ENCODE measurements around the gene INPP5D. TPM values are rescaled to one million over a fixed set of nuclear protein-coding genes. Genes with fewer than 3 reads are reported as not detected.

Gene INPP5D
- polyA plus RNA-seq, 1 of the 3 experiments (the other 2 are of a cell fraction) = 1.3 TPM

DNA sequence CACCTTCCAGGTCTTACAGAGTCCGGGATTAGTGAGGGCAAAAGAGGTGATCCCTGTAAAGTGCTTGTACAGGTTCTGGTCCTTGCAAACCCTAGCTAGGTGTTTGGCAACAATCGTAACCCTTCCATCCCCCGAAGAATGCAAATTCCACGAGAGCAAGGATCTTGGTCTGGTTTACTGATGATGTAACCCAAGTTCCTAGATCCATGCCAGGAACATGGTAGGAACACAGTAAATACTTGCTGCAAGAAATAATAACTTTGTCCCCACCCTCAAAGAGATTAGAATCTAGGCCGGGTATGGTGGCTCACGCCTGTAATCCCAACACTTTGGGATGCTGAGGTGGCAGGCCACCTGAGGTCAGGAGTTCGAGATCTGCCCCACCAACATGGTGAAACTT, 34.4 kb upstream of the INPP5D start:
- TF ChIP-seq, protein P1, sequence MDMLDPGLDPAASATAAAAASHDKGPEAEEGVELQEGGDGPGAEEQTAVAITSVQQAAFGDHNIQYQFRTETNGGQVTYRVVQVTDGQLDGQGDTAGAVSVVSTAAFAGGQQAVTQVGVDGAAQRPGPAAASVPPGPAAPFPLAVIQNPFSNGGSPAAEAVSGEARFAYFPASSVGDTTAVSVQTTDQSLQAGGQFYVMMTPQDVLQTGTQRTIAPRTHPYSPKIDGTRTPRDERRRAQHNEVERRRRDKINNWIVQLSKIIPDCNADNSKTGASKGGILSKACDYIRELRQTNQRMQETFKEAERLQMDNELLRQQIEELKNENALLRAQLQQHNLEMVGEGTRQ (IDR thresholded peaks at IDR 0.05; ENCODE audit: borderline replicate concordance, low read depth, low read length) = no peak
- no peak for TF ChIP-seq IRF3 (IDR thresholded peaks at IDR 0.05; ENCODE audit: low read depth, low read length)
- no peak for TF ChIP-seq MEF2A (IDR thresholded peaks at IDR 0.05; ENCODE audit: borderline replicate concordance, low read depth)
- TF ChIP-seq TAF1 (IDR thresholded peaks at IDR 0.05; ENCODE audit: borderline replicate concordance, low read depth, low read length) = no peak
- no peak for TF ChIP-seq YY1 (IDR thresholded peaks at IDR 0.05; ENCODE audit: low read depth)
- TF ChIP-seq, protein P2, sequence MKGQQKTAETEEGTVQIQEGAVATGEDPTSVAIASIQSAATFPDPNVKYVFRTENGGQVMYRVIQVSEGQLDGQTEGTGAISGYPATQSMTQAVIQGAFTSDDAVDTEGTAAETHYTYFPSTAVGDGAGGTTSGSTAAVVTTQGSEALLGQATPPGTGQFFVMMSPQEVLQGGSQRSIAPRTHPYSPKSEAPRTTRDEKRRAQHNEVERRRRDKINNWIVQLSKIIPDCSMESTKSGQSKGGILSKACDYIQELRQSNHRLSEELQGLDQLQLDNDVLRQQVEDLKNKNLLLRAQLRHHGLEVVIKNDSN (IDR thresholded peaks at IDR 0.05; ENCODE audit: borderline replicate concordance, low read depth) = no peak
- no peak for TF ChIP-seq ZBTB33 (IDR thresholded peaks at IDR 0.05; ENCODE audit: borderline replicate concordance, low read depth)
- TF ChIP-seq POLR2AphosphoS5 (IDR thresholded peaks at IDR 0.05; ENCODE audit: low read depth, low read length) = no peak
- TF ChIP-seq EZH2phosphoT487 (IDR thresholded peaks at IDR 0.05; ENCODE audit: borderline replicate concordance, low read depth) = no peak
- no peaks in the 10 kb centered on the region for H3K27me3 ChIP-seq (ENCODE audit: insufficient read depth)
- no peak overlapping the region for H3K4me2 ChIP-seq
- no peaks in the 10 kb centered on the region for H3K79me2 ChIP-seq (ENCODE audit: insufficient read depth)
- no peak overlapping the region for H3K27ac ChIP-seq (ENCODE audit: low read depth in 2 of 2, low read length in 1 of 2)
- no peaks in the 10 kb centered on the region for H3K9me2 ChIP-seq
- no peaks in the 10 kb centered on the region for H3F3A ChIP-seq (replicated peaks; ENCODE audit: insufficient read depth)
- H2AFZ ChIP-seq (ENCODE audit: low read depth) = no peak overlapping the region
- POLR2A ChIA-PET = no interaction called here
- CTCF ChIA-PET = interaction anchor here (1.1 to 1.2 kb wide), 2 partner anchors 29 to 100 kb away, joined by 3 read pairs; no protein-coding TSS in a partner anchor
- H3K9me3 ChIP-seq = no peaks in the 10 kb centered on the region
- H3K4me1 ChIP-seq (ENCODE audit: control insufficient read depth in 1 of 2, insufficient read depth in 2 of 2, low read depth in 1 of 2, low read length in 1 of 2) = no peaks in the 10 kb centered on the region
- WGBS (ENCODE audit: low lambda C conversion rate) = 85% methylated on average over 7 of the region's 7 CpGs
- no peaks in the 10 kb centered on the region for H4K20me1 ChIP-seq (ENCODE audit: insufficient read depth)
- H3K9ac ChIP-seq = no peak overlapping the region
- H3K36me3 ChIP-seq (replicated peaks in 1 of 2; ENCODE audit: control insufficient read depth in 1 of 2, insufficient read depth in 2 of 2, low read length in 1 of 2) = no peaks in the 10 kb centered on the region
- no peak overlapping the region for H3K4me3 ChIP-seq (ENCODE audit: low read depth in 2 of 2, low read length in 1 of 2)
- DNase-seq = no peak

- DNase-seq = no peak
- no peak overlapping the region for H2AFZ ChIP-seq (ENCODE audit: low read depth)
- CTCF ChIA-PET = interaction anchor here (1.1 to 1.2 kb wide), 2 partner anchors 28 to 101 kb away, joined by 3 read pairs; no protein-coding TSS in a partner anchor
- TF ChIP-seq JUND (IDR thresholded peaks at IDR 0.05) (no peak), RFX5 (IDR thresholded peaks at IDR 0.05; ENCODE audit: low read length) (no peak), RXRA (IDR thresholded peaks at IDR 0.05; ENCODE audit: borderline replicate concordance, low read depth) (no peak), POLR2AphosphoS5 (IDR thresholded peaks at IDR 0.05; ENCODE audit: low read depth, low read length) (no peak), TEAD4 (IDR thresholded peaks at IDR 0.05; ENCODE audit: borderline replicate concordance, insufficient read depth) (no peak), SMC3 (IDR thresholded peaks at IDR 0.05; ENCODE audit: low read depth, low read length) (no peak), NRF1 (IDR thresholded peaks at IDR 0.05; ENCODE audit: low read depth, low read length) (no peak), NFIC (IDR thresholded peaks at IDR 0.05; ENCODE audit: borderline replicate concordance) (no peak), IRF3 (IDR thresholded peaks at IDR 0.05; ENCODE audit: low read depth, low read length) (no peak), TAF1 (IDR thresholded peaks at IDR 0.05; ENCODE audit: borderline replicate concordance, low read depth, low read length) (no peak), SIN3A (IDR thresholded peaks at IDR 0.05; ENCODE audit: borderline replicate concordance, low read depth, low read length) (no peak)
- TF ChIP-seq, protein P2 (IDR thresholded peaks at IDR 0.05; ENCODE audit: borderline replicate concordance, low read depth) = no peak
- TF ChIP-seq, protein P3, sequence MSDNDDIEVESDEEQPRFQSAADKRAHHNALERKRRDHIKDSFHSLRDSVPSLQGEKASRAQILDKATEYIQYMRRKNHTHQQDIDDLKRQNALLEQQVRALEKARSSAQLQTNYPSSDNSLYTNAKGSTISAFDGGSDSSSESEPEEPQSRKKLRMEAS (IDR thresholded peaks at IDR 0.05; ENCODE audit: low read depth) = no peak
Measured at GRCh38 chr2:233026198-233026813, 33.8 kb upstream of the INPP5D start.

More at GRCh38 chr2:233026198-233026813, 33.8 kb upstream of the INPP5D start:
- Histone ChIP-seq H3K9ac (no peak overlapping the region), H3K27ac (ENCODE audit: low read depth in 2 of 2, low read length in 1 of 2) (no peak overlapping the region), H3K79me2 (ENCODE audit: insufficient read depth) (no peaks in the 10 kb centered on the region), H3K4me1 (ENCODE audit: control insufficient read depth in 1 of 2, insufficient read depth in 2 of 2, low read depth in 1 of 2, low read length in 1 of 2) (no peaks in the 10 kb centered on the region), H3K9me3 (no peaks in the 10 kb centered on the region), H4K20me1 (ENCODE audit: insufficient read depth) (no peaks in the 10 kb centered on the region), H3K9me2 (no peaks in the 10 kb centered on the region), H3K4me2 (no peak overlapping the region), H3F3A (replicated peaks; ENCODE audit: insufficient read depth) (no peaks in the 10 kb centered on the region), H3K4me3 (ENCODE audit: low read depth in 2 of 2, low read length in 1 of 2) (no peak overlapping the region), H3K27me3 (ENCODE audit: insufficient read depth) (no peaks in the 10 kb centered on the region), H3K36me3 (replicated peaks in 1 of 2; ENCODE audit: control insufficient read depth in 1 of 2, insufficient read depth in 2 of 2, low read length in 1 of 2) (no peaks in the 10 kb centered on the region)
- POLR2A ChIA-PET = no interaction called here
- WGBS (ENCODE audit: low lambda C conversion rate) = 61% methylated on average over 4 of the region's 4 CpGs
